COR-L47 (cell line): ENCODE data around the gene PTGES.
A peak's percentile ranks its signal among the peaks of the same experiment; 100 is the strongest.

Source experiments
- DNase-seq: peaks from one replicate; lab custom pipeline; 2025; lab: John Stamatoyannopoulos, UW

PTGES gene

GRCh38 chr9:129745200-129745599, 7.6 kb downstream of the PTGES start:
- DNase-seq = no peak

- DNase-seq = no peak
Measured at GRCh38 chr9:129740666-129741464, 12.0 kb downstream of the PTGES start.

DNA sequence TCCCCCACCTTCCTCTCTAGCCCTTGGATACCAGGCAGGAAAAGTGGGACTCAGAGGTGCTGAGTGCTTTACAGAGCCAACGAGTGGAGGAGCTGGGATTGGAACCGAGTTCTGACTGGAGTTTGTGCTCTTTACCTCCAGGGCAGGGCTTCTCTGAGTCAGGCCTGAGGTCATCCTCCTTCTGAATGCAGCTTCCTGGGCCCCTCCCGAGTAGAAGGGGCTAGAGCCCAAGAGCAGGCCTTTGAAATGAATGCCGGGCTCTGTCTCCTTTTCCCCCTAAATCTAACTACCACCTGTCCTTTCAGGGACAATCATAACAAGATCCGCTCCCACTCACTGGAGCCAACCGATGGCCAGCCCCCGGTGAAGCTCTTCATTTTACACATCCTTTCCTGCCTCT, 12.7 kb downstream of the PTGES start:
- no peak for DNase-seq

GRCh38 chr9:129739432-129739831, 13.4 kb downstream of the PTGES start:
- no peak for DNase-seq

DNA sequence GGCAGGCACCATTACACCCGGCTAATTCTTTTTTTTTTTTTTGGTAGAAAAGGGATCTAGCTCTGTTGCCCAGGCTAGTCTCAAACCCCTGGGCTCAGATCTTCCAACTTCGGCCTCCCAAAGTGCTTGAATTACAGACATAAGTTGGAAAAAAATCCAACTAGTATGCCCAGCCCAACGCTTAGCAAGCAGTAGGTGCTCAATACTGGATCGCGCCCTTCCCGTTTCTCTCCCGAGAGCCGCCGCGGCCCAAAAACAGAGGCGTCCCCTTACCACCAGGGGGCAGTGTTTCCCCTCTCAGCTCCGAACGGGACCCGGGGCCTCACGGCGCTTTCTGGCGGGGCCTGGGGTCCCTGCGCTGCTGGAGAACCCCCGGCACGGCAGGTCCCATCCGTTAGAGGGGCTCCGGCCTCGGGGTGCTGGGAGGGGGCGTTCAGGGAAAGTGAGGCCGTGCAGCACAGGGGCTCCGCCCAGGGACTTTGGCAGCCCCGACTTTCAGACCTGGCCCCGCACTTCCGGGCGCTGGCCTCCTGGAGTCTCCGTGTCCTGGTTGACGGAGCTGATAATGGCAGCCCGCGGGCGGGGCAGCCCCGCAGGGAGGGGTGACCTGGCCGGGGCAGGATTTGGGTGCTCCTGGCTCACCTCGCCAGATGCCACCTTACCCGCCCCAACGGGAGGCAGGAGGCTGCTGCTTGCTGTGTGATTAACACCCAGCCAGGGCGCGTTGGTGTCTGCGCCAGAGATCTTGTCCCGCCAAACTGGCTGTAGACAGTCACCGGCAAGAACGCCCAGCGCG, 15.2 kb downstream of the PTGES start:
- peak; percentile 68 for DNase-seq

DNA sequence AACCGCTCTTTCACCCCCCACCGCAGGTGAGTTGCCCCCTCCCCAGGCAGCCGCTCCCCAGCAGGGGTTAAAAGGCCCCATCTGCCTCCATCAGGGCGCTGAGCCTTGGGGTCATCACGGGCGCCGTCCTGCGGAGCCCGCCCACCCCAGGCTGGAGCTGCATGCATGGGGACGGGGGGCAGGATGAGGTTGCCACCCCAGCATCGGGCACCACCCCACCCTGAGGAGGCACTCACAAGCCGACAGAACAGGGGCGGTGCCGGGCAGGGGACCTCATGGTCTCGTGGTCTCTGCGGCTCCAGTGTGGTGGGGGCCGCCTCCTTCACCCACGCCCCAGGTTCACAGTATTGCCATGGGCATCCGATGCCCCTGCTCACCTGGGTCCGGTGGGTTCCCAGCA, 16.5 kb downstream of the PTGES start:
- DNase-seq = no peak

DNA sequence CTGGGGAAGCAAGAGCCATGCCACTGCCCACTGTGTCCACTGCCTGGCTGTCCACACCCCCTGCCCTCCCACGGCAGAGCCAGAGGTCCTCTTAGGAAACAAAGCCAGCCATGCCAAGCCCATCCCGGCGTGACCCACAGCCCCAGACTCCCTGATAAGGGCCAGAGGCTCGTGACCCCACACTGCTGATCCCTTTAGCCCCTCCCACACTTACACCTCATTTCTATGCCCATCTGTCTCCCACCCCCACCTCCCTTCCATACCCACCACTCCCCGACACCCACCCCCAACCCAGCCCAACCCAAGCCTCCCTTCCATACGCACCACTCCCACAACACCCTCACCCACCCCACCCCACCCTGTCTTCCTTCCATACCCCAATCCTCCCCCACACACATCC, 17.3 kb downstream of the PTGES start:
- no peak for DNase-seq

- no peak for DNase-seq
Measured at GRCh38 chr9:129733632-129733953, 19.2 kb downstream of the PTGES start.

GRCh38 chr9:129732946-129733631, 19.8 kb downstream of the PTGES start:
- no peak for DNase-seq

DNA sequence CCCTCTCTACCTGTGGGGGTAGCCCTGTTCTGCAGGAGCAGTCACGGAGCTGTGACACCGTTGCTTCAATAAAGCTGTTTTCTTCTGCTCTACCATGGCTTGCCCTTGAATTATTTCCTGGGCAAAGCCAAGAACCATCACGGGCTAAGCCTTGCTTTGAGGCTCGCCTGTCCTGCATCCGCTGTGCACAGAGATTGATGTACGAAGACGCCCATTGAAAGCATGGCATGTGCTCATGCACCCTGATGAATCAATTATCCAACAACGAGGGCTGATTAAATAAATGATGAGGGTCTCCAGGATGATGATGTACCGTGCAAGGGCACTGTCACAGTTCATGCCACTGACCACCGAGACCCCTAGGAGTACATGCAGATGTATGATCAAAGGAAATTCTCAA, 20.7 kb downstream of the PTGES start:
- no peak for DNase-seq

DNA sequence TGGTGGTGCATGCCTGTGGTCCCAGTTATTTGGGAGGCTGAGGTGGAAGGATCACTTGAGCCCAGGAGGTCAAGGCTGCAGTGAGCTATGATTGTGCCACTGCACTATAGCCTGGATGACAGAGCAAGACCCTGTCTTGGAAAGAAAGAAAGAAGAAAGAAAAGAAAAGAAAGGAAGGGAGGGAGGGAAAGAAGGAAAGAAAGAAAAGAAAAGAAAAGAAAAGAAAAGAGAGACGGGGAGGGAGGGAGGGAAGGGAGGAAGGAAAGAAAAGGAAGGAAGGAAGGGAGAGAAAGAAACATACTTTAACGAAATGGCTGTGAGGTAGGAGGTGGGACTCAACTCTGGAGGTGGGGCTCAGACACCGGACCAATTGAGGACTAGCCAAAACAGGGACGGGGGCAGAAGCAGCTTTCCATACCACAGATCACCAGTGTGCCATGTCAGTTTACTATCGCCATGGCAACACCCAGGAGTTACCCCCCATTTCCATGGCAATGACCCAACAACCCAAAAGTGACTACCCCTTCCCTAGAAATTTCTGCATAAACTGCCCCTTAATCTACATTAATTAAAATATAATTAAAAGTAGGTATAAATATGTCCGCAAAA, 21.3 kb downstream of the PTGES start:
- no peak for DNase-seq

- no peak for DNase-seq
Measured at GRCh38 chr9:129728744-129729143, 24.1 kb downstream of the PTGES start.

DNA sequence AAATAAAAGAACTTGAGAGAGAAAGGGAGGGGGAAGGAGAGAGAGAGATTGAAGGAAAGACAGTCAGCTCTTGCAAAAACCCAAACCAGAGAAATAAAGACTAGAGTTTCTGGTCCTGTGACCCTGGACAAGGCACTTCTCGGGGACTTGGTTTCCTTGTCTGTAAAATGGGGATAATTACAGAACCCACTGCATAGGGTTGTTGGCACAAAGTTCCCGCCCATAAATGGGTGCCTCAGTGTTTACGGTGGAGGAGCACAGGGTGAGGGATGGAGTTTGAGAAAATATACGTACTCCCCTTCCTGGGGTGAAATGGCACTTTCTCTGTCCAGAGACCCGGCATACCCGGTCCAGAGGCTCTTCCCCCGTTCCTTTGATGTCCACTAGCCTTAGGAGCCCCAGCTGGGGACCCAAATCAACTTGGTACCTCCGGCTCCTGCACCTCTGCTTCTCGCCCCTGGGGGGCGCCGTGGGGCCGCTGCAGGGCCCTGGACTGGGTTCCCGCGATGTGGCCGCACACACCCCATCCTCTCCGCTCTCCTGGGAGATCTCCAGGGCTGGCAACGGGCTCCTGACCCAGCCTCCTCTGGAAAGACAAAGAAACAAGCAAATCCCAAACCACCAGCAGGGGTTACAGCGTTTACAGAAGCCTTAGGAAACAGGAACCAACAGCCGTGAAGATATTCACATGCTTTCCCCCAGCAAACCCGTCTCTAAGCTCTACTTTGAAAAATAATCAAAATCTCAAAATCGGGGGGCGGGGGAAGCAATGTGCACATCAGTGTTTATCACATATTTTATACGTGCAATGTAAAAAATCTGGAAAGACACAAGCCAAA, 26.3 kb downstream of the PTGES start:
- peak; percentile 47 for DNase-seq

DNA sequence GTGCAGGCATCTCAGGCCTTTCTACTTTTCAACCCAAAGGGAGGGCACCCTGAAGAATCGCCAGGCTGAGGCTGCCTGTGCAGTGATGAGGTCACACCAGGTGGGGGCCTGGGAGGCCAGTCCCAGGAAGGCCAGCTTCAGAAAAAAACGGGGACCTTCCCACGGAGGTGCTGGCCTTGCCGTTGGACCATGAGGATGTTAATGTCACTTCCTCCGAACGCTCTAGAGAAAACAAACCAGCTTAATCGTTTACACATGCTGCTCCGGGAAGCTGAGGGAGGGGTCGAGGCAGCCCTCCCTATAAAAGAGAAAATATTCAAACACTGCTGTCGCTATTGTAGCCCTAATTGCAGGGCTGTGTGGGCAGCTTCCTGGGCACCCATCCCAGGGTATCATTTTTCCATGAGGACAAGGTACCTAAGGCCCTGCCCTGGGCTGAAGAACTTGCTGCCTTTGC, 27.0 kb downstream of the PTGES start:
- peak; percentile 59 for DNase-seq

- DNase-seq = no peak
Measured at GRCh38 chr9:129724456-129725190, 28.2 kb downstream of the PTGES start.

DNA sequence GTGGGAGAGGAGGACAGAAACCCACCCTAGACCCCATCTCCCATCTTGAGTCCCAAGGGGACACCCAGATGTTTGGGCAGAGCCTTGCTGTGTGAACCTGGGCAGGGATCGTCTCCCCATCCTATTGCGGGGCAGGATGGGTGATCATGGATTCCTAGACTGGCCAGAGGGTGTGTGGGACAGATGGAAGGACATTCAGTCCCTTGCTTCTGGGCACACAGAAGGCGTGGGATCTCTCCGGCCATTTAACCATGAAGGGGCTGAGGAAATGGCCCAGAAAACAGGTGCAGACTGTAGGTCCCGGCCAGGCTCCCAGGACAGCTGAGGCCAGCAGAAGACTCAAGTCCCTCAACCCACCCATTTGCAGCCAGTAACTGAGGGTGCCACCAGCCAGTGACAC, 29.9 kb downstream of the PTGES start:
- DNase-seq = no peak

- DNase-seq = no peak
Measured at GRCh38 chr9:129720865-129721545, 31.8 kb downstream of the PTGES start.

DNA sequence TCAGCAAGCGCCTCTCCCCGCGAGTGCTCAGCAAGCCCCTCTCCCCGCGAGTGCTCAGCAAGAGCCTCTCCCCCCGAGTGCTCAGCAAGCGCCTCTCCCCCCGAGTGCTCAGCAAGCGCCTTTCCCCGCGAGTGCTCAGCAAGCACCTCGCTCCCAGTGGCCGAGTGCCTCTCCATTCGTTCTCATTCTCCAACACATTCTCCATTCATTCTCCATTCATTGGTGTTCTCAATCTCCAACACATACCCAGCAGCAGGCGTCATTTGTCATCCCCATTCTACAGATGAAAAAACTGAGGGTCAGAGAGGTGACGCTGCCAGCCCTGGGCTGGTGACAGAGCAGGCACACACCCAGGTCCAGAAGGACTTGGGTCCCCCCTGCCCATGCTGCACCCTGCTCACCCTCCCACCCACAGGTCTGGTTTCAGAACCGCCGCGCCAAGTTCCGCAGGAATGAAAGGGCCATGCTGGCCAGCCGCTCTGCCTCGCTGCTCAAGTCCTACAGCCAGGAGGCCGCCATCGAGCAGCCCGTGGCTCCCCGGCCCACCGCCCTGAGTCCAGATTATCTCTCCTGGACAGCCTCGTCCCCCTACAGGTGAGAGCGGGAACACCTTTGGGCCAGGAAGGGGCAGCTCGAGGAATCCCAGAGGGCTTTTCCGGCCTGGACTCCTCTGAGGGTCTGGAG, 32.5 kb downstream of the PTGES start:
- no peak for DNase-seq

- no peak for DNase-seq
Measured at GRCh38 chr9:129719135-129719534, 33.7 kb downstream of the PTGES start.

DNA sequence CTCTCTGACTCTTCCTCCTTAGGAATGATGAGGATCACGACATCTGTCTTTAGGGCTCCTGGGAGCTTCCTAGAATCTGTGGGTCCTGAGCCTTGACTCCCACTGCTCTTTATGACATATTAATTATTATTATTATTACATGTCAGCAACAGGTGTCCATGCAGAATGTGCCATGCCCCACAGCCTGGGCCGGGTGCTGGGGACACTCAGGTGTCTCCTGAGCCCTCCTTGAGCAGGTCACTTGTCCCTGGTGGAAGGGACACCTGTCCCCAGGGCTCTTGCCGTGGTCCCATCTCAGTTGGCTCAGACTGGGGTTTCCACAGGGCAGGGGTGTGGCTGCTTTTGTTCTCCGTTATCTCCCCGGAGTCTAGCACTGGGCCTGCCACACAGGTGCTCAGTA, 34.2 kb downstream of the PTGES start:
- no peak for DNase-seq
